Measurements from ENCODE around the gene TENM4.

TENM4 gene

GRCh38 chr11:79155237-79155636 is 285.6 kb downstream of the TENM4 start:
- no peak for TF ChIP-seq EZH2phosphoT487 (IDR thresholded peaks at IDR 0.05; ENCODE audit: borderline replicate concordance, low read length)
- no peak for TF ChIP-seq CTCF (IDR thresholded peaks at IDR 0.05; ENCODE audit: low read depth, low read length, poor library complexity, severe bottlenecking)
- Histone ChIP-seq H3K27me3 (ENCODE audit: control insufficient read depth, low read length) (no peaks in the 10 kb centered on the region), H4K20me1 (ENCODE audit: control insufficient read depth, insufficient read depth, low read depth, low read length) (no peaks in the 10 kb centered on the region), H3K4me1 (ENCODE audit: control insufficient read depth, low read length) (no peaks in the 10 kb centered on the region), H3K9me2 (replicated peaks; ENCODE audit: control insufficient read depth, low read length) (no peaks in the 10 kb centered on the region), H3K4me2 (ENCODE audit: low read length) (no peak overlapping the region), H3K4me3 (ENCODE audit: low read length) (no peak overlapping the region), H3K9me3 (ENCODE audit: control insufficient read depth, insufficient read depth, low read length) (no peaks in the 10 kb centered on the region), H3K27ac (ENCODE audit: low read depth, low read length) (no peak overlapping the region), H3F3A (ENCODE audit: control insufficient read depth, insufficient read depth) (no peaks in the 10 kb centered on the region), H3K79me2 (ENCODE audit: control insufficient read depth, low read length) (no peaks in the 10 kb centered on the region), H3K36me3 (ENCODE audit: control insufficient read depth, low read length) (no peaks in the 10 kb centered on the region)

GRCh38 chr11:79152511-79152910 is 288.3 kb downstream of the TENM4 start:
- H4K20me1 ChIP-seq (ENCODE audit: control insufficient read depth, insufficient read depth, low read depth, low read length) = no peaks in the 10 kb centered on the region
- no peak overlapping the region for H3K4me2 ChIP-seq (ENCODE audit: low read length)
- H3K27ac ChIP-seq (ENCODE audit: low read depth, low read length) = no peak overlapping the region
- no peaks in the 10 kb centered on the region for H3K9me2 ChIP-seq (replicated peaks; ENCODE audit: control insufficient read depth, low read length)
- H3K79me2 ChIP-seq (ENCODE audit: control insufficient read depth, low read length) = no peaks in the 10 kb centered on the region
- no peak for TF ChIP-seq CTCF (IDR thresholded peaks at IDR 0.05; ENCODE audit: low read depth, low read length, poor library complexity, severe bottlenecking)
- no peak for TF ChIP-seq EZH2phosphoT487 (IDR thresholded peaks at IDR 0.05; ENCODE audit: borderline replicate concordance, low read length)
- H3K36me3 ChIP-seq (ENCODE audit: control insufficient read depth, low read length) = no peaks in the 10 kb centered on the region
- no peaks in the 10 kb centered on the region for H3K4me1 ChIP-seq (ENCODE audit: control insufficient read depth, low read length)
- no peaks in the 10 kb centered on the region for H3K27me3 ChIP-seq (ENCODE audit: control insufficient read depth, low read length)
- H3K4me3 ChIP-seq (ENCODE audit: low read length) = no peak overlapping the region
- H3K9me3 ChIP-seq (ENCODE audit: control insufficient read depth, insufficient read depth, low read length) = no peaks in the 10 kb centered on the region
- H3F3A ChIP-seq (ENCODE audit: control insufficient read depth, insufficient read depth) = no peaks in the 10 kb centered on the region

- Histone ChIP-seq H3K4me2 (ENCODE audit: low read length) (no peak overlapping the region), H3K9me2 (replicated peaks; ENCODE audit: control insufficient read depth, low read length) (no peaks in the 10 kb centered on the region), H3K79me2 (ENCODE audit: control insufficient read depth, low read length) (no peaks in the 10 kb centered on the region), H3K36me3 (ENCODE audit: control insufficient read depth, low read length) (no peaks in the 10 kb centered on the region), H3K27me3 (ENCODE audit: control insufficient read depth, low read length) (no peaks in the 10 kb centered on the region), H3K27ac (ENCODE audit: low read depth, low read length) (no peak overlapping the region), H3K4me1 (ENCODE audit: control insufficient read depth, low read length) (no peaks in the 10 kb centered on the region), H3K4me3 (ENCODE audit: low read length) (no peak overlapping the region), H3K9me3 (ENCODE audit: control insufficient read depth, insufficient read depth, low read length) (no peaks in the 10 kb centered on the region), H3F3A (ENCODE audit: control insufficient read depth, insufficient read depth) (no peaks in the 10 kb centered on the region), H4K20me1 (ENCODE audit: control insufficient read depth, insufficient read depth, low read depth, low read length) (no peaks in the 10 kb centered on the region)
- no peak for TF ChIP-seq CTCF (IDR thresholded peaks at IDR 0.05; ENCODE audit: low read depth, low read length, poor library complexity, severe bottlenecking)
- no peak for TF ChIP-seq EZH2phosphoT487 (IDR thresholded peaks at IDR 0.05; ENCODE audit: borderline replicate concordance, low read length)
Observed at GRCh38 chr11:79151396-79151795, 289.4 kb downstream of the TENM4 start.

- no peaks in the 10 kb centered on the region for H3K27me3 ChIP-seq (ENCODE audit: control insufficient read depth, low read length)
- H3K9me2 ChIP-seq (replicated peaks; ENCODE audit: control insufficient read depth, low read length) = no peaks in the 10 kb centered on the region
- no peak overlapping the region for H3K27ac ChIP-seq (ENCODE audit: low read depth, low read length)
- H3K4me1 ChIP-seq (ENCODE audit: control insufficient read depth, low read length) = no peaks in the 10 kb centered on the region
- H3F3A ChIP-seq (ENCODE audit: control insufficient read depth, insufficient read depth) = no peaks in the 10 kb centered on the region
- no peaks in the 10 kb centered on the region for H4K20me1 ChIP-seq (ENCODE audit: control insufficient read depth, insufficient read depth, low read depth, low read length)
- H3K79me2 ChIP-seq (ENCODE audit: control insufficient read depth, low read length) = no peaks in the 10 kb centered on the region
- TF ChIP-seq EZH2phosphoT487 (IDR thresholded peaks at IDR 0.05; ENCODE audit: borderline replicate concordance, low read length) (no peak), CTCF (IDR thresholded peaks at IDR 0.05; ENCODE audit: low read depth, low read length, poor library complexity, severe bottlenecking) (no peak)
- H3K4me3 ChIP-seq (ENCODE audit: low read length) = no peak overlapping the region
- H3K9me3 ChIP-seq (ENCODE audit: control insufficient read depth, insufficient read depth, low read length) = no peaks in the 10 kb centered on the region
- H3K4me2 ChIP-seq (ENCODE audit: low read length) = no peak overlapping the region
- no peaks in the 10 kb centered on the region for H3K36me3 ChIP-seq (ENCODE audit: control insufficient read depth, low read length)
Observed at GRCh38 chr11:79150966-79151365, 289.9 kb downstream of the TENM4 start.

Measured in DOHH2 (cell line).